PFSK-1 (cell line): ENCODE measurements around the gene RPL38.

ENCODE experiments used
- REST ChIP-seq, 2 experiments: IDR thresholded peaks; 2 replicates each; pipeline versions ENCODE4 v1.6.1 to v1.8.0; 2011 to 2012; ENCODE audit warnings: low read depth in 2 of 2, low read length in 2 of 2, control low read depth in 1 of 2, inconsistent platforms in 1 of 2, mild to moderate bottlenecking in 1 of 2, moderate library complexity in 1 of 2; ENCODE audit not compliant: insufficient read depth in 1 of 2
- TAF1 ChIP-seq: IDR thresholded peaks from 2 replicates; pipeline ENCODE4 v1.6.1; 2012; ENCODE audit warnings: low read length, control low read depth, borderline replicate concordance; ENCODE audit not compliant: insufficient read depth

- TF ChIP-seq REST (IDR thresholded peaks at IDR 0.05; ENCODE audit: insufficient read depth in 1 of 2, low read depth in 2 of 2, low read length in 2 of 2) (no peak), TAF1 (no peak)
Observed at GRCh38 chr17:74176546-74177001, 26.9 kb upstream of the RPL38 start.
